HL-60 (cell line): ENCODE results near the gene ZNF641.

Experiments
- DNase-seq, 2 experiments: peaks; one replicate each; pipeline ENCODE4 v3.0.0-alpha.2; 2010 to 2020; ENCODE audit warnings: low read depth in 1 of 2, low spot score in 1 of 2
- H3K27ac ChIP-seq: fragments of 250-450 bp; sonication (Bioruptor Pico); replicated peaks from 2 replicates; pipeline ENCODE4 v1.5.1; 2020; ENCODE audit warnings: mild to moderate bottlenecking, moderate library complexity
- H3K27me3 ChIP-seq: fragments of 250-450 bp; sonication (Bioruptor Pico); 2 replicates; pipeline ENCODE4 v1.5.1; 2021; ENCODE audit warnings: mild to moderate bottlenecking, moderate library complexity; ENCODE audit not compliant: insufficient read depth, poor library complexity, severe bottlenecking
- H3K4me3 ChIP-seq: replicated peaks from 2 replicates; pipeline ENCODE4 v1.5.1; 2011; ENCODE audit warnings: mild to moderate bottlenecking, control low read depth, low read length; ENCODE audit not compliant: insufficient read depth
- GABPA ChIP-seq: IDR thresholded peaks from 2 replicates; pipeline ENCODE4 v1.6.1; 2012; ENCODE audit warnings: low read depth
- POLR2AphosphoS5 ChIP-seq: IDR thresholded peaks from 2 replicates; pipeline ENCODE4 v1.6.1; 2012; ENCODE audit warnings: low read depth
- SPI1 ChIP-seq: IDR thresholded peaks from 2 replicates; pipeline ENCODE4 v1.6.1; 2012; ENCODE audit warnings: low read depth, mild to moderate bottlenecking, borderline replicate concordance
- TF ChIP-seq, protein P1 (sequence below): IDR thresholded peaks from one replicate; pipeline ENCODE4 v1.5.1; 2011; ENCODE audit warnings: low read length, control low read depth, inconsistent platforms; ENCODE audit not compliant: insufficient read depth
- TF ChIP-seq, protein P2 (sequence below): IDR thresholded peaks from 2 replicates; pipeline ENCODE4 v1.6.1; 2012; ENCODE audit warnings: low read depth; ENCODE audit not compliant: insufficient replicate concordance

Gene ZNF641

DNA sequence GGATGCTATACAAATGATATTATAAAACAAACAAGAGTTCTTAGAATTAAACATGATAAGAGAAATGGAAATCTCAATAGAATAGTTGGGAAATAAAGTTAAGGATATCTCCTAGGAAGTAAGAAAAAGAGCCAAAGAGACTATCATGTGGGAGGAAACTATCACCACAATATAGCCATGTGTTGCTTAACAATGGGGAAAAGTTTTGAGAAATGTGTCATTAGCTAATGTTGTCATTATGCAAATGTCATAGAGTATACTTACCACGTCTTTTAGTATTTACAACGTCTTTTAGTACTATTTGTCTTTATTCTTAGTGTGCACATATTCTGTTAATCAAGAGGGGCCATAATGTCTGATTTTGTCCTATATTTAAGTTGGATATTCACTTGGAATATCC, 58.7 kb downstream of the ZNF641 start:
- Histone ChIP-seq H3K27me3 (no peaks in the 10 kb centered on the region), H3K4me3 (no peak overlapping the region), H3K27ac (no peak overlapping the region)
- TF ChIP-seq, protein P1, sequence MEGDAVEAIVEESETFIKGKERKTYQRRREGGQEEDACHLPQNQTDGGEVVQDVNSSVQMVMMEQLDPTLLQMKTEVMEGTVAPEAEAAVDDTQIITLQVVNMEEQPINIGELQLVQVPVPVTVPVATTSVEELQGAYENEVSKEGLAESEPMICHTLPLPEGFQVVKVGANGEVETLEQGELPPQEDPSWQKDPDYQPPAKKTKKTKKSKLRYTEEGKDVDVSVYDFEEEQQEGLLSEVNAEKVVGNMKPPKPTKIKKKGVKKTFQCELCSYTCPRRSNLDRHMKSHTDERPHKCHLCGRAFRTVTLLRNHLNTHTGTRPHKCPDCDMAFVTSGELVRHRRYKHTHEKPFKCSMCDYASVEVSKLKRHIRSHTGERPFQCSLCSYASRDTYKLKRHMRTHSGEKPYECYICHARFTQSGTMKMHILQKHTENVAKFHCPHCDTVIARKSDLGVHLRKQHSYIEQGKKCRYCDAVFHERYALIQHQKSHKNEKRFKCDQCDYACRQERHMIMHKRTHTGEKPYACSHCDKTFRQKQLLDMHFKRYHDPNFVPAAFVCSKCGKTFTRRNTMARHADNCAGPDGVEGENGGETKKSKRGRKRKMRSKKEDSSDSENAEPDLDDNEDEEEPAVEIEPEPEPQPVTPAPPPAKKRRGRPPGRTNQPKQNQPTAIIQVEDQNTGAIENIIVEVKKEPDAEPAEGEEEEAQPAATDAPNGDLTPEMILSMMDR: no peak
- no peak for TF ChIP-seq SPI1
- no peak for DNase-seq

DNA sequence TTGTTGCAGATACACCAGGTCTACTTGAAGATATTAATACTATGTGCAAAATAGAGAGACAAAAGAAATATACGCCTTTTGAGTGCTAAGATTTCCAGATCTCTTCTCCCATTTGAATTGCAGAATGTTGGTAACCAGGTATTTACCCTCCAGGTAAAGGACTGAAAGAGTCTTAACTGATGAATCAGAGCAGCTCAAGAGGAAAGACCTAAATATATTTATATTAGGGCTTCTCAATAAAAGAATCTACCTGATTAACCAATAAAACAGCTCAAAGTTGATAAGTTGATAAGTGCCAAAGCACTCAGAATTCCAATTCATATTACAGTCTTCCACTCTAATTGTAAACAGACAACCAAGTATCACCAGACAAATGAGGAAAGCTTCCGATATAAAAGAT, 59.2 kb downstream of the ZNF641 start:
- TF ChIP-seq POLR2AphosphoS5: no peak
- TF ChIP-seq, protein P2, sequence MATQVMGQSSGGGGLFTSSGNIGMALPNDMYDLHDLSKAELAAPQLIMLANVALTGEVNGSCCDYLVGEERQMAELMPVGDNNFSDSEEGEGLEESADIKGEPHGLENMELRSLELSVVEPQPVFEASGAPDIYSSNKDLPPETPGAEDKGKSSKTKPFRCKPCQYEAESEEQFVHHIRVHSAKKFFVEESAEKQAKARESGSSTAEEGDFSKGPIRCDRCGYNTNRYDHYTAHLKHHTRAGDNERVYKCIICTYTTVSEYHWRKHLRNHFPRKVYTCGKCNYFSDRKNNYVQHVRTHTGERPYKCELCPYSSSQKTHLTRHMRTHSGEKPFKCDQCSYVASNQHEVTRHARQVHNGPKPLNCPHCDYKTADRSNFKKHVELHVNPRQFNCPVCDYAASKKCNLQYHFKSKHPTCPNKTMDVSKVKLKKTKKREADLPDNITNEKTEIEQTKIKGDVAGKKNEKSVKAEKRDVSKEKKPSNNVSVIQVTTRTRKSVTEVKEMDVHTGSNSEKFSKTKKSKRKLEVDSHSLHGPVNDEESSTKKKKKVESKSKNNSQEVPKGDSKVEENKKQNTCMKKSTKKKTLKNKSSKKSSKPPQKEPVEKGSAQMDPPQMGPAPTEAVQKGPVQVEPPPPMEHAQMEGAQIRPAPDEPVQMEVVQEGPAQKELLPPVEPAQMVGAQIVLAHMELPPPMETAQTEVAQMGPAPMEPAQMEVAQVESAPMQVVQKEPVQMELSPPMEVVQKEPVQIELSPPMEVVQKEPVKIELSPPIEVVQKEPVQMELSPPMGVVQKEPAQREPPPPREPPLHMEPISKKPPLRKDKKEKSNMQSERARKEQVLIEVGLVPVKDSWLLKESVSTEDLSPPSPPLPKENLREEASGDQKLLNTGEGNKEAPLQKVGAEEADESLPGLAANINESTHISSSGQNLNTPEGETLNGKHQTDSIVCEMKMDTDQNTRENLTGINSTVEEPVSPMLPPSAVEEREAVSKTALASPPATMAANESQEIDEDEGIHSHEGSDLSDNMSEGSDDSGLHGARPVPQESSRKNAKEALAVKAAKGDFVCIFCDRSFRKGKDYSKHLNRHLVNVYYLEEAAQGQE: no peak
- TF ChIP-seq, protein P1: no peak
- TF ChIP-seq GABPA: no peak
- TF ChIP-seq SPI1: no peak
- Histone ChIP-seq H3K4me3 (no peak overlapping the region), H3K27me3 (no peaks in the 10 kb centered on the region), H3K27ac (no peak overlapping the region)
- no peak for DNase-seq

DNA sequence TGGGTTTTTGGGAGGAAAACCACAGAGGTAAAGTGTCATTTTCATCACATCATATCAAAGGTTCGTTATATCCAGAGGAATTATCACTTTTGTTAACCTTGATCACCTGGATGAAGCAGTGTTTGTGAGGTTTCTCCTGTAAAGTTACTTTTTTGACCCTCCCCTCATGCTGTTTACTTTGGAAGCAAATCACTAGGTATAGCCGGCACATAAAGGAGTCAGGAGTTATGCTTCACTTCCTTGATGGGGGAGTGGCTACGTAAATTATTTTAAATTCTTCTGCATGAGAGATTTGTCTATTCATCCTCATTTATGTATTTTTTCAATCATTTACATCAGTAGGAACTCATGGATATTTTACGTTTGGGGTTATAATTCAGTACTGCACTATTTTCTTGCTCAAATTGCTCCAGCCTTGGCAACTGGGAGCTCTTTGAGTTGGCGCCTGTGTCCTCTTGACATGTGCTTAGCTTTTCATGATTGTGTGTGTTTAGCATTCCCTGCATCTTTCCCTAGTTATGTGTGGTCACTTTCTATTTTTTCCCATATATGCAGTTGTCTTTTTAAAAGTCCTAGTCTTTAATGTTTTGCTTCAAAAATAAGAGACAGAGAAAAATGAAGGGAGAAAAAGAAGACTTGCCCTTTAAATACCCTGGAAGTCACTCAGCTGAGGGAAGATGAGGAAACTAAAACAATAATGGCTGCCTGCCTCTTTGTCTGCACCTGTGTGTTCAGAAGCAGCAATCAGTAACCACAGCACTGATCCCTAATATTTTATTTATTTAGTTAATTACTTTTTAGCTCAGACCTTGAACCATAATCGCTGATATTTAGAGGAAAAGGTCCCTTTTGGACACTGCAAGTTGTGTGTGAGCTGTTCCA, 62.1 kb downstream of the ZNF641 start:
- Histone ChIP-seq H3K27ac (no peak overlapping the region), H3K4me3 (no peak overlapping the region), H3K27me3 (no peaks in the 10 kb centered on the region)
- TF ChIP-seq POLR2AphosphoS5: no peak
- no peak for TF ChIP-seq GABPA
- TF ChIP-seq, protein P1: no peak
- no peak for TF ChIP-seq SPI1
- TF ChIP-seq, protein P2: no peak
- DNase-seq: no peak
